HepG2 (cell line): ENCODE measurements around the gene VEGFB. TPM values are rescaled to one million over a fixed set of nuclear protein-coding genes. Genes with fewer than 3 reads are reported as not detected.

Source experiments
- DMAP1 ChIP-seq: IDR thresholded peaks from 2 replicates; pipeline ENCODE4 v1.6.1; 2016
- HOXA3 ChIP-seq: sonication (generic); formaldehyde crosslinking; IDR thresholded peaks from 2 replicates; pipeline ENCODE4 v1.5.0; 2020; ENCODE audit warnings: missing genetic modification reagents
- RFXANK ChIP-seq: IDR thresholded peaks from 2 replicates; pipeline ENCODE4 v1.6.1; 2016
- ZNF121 ChIP-seq: sonication (generic); formaldehyde crosslinking; IDR thresholded peaks from 2 replicates; pipeline ENCODE4 v1.5.0; 2020; ENCODE audit warnings: mild to moderate bottlenecking, missing genetic modification reagents
- ZNF430 ChIP-seq: sonication (generic); formaldehyde crosslinking; IDR thresholded peaks from 2 replicates; pipeline ENCODE4 v1.9.0; 2021; ENCODE audit warnings: mild to moderate bottlenecking, missing genetic modification reagents
- ZNF891 ChIP-seq: sonication (generic); formaldehyde crosslinking; IDR thresholded peaks from 2 replicates; pipeline ENCODE4 v1.5.0; 2020; ENCODE audit warnings: mild to moderate bottlenecking, missing genetic modification reagents
- polyA plus RNA-seq, 8 experiments: library from polyadenylated mRNA; depleted of rRNA in 3 of 8; stranded (reverse) in 7 of 8; unstranded in 1 of 8; fragments of >200 nt; fragmentation: Illumina TruSeq in 4 of 8; extraction: Trizol in 4 of 8; gene quantifications; 2 replicates each; pipeline versions ENCODE4 v1.2.1 to v1.2.3, GENCODE V29; 2011 to 2016; ENCODE audit warnings: low read depth in 4 of 8, missing spikeins in 1 of 8, mixed read lengths in 1 of 8; ENCODE audit not compliant: insufficient read depth in 1 of 8
- total RNA-seq, 5 experiments: library from RNA; depleted of rRNA; stranded (reverse); fragments of >200 nt; fragmentation: Illumina TruSeq; extraction: Trizol; gene quantifications; 2 replicates each; pipeline ENCODE4 v1.2.3, GENCODE V29; 2016; ENCODE audit warnings: low read depth in 1 of 5
- TF ChIP-seq, protein P1 (sequence below): sonication (generic); formaldehyde crosslinking; IDR thresholded peaks from 2 replicates; pipeline ENCODE4 v1.4.0; 2020; ENCODE audit warnings: low read depth, missing genetic modification reagents
- TF ChIP-seq, protein P2 (sequence below): sonication (generic); formaldehyde crosslinking; IDR thresholded peaks from 2 replicates; pipeline ENCODE4 v1.4.0; 2020; ENCODE audit warnings: missing genetic modification reagents
- TF ChIP-seq, protein P3 (sequence below), 2 experiments: sonication (generic) in 1 of 2; formaldehyde crosslinking in 1 of 2; IDR thresholded peaks; 2 replicates each; pipeline versions ENCODE4 v1.4.0 to v1.6.1; 2016 to 2020; ENCODE audit warnings: borderline replicate concordance in 1 of 2, low read depth in 1 of 2, mild to moderate bottlenecking in 1 of 2, missing genetic modification reagents in 1 of 2
- TF ChIP-seq, protein P4 (sequence below): sonication (generic); formaldehyde crosslinking; IDR thresholded peaks from 2 replicates; pipeline ENCODE4 v1.5.0; 2020; ENCODE audit warnings: missing genetic modification reagents
- TF ChIP-seq, protein P5 (sequence below), 2 experiments: sonication (generic) in 1 of 2; formaldehyde crosslinking in 1 of 2; IDR thresholded peaks; 2 replicates each; pipeline versions ENCODE4 v1.5.1 to v1.6.1; 2011 to 2020; ENCODE audit warnings: borderline replicate concordance in 1 of 2, low read depth in 1 of 2, low read length in 1 of 2, mild to moderate bottlenecking in 1 of 2, missing genetic modification reagents in 1 of 2, moderate library complexity in 1 of 2
- TF ChIP-seq, protein P6 (sequence below): sonication (generic); formaldehyde crosslinking; conservative IDR thresholded peaks from 2 replicates; pipeline ENCODE4 v1.8.0; 2022; ENCODE audit warnings: missing genetic modification reagents

VEGFB gene
- total and polyA plus RNA-seq, 2 of the 13 experiments (the other 11 are each of a cell fraction or from before 2014, with no cell fraction given) = 9.0 to 11.3 TPM

DNA sequence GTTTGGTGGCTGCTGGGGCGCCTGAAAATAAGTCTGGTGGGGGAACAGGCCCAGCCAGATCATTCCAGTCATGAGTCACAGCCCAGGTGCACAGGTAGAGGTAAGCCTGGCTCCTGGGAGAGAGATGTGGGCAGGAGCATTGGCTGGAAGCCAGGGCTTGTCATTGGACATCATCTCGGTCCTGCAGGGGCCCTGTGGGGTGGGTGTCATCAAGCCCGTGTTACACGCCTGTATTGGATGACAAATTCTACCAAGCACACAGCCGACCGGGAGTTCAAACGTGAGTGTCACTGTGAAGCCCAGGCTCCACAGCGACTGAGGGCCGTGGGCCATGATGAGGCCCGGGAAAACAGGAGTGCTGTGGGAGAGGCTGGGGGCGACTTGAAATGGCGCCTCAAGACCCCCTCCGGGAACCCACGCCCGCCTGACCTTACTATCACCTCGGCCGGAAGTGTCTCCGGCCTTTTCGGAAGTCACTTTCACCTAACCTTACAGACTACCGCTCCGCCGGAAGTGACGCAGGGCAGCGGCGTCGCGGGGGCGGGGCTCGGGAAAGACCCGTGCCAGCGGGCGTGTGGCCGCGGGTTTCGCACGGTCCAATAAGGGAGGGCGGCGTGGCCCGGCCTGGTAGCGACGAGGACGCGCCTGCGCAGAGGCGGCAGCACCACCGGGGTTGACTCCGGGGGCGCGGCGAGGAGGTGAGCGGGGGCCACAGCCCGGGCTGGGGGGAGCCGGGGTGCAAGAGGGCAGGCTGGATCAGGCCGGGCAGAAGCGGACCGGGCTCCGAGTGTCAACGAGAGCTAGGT is 6.3 kb downstream of the VEGFB start, which contains the start of gene FKBP2 (continued):
- TF ChIP-seq, protein P1, sequence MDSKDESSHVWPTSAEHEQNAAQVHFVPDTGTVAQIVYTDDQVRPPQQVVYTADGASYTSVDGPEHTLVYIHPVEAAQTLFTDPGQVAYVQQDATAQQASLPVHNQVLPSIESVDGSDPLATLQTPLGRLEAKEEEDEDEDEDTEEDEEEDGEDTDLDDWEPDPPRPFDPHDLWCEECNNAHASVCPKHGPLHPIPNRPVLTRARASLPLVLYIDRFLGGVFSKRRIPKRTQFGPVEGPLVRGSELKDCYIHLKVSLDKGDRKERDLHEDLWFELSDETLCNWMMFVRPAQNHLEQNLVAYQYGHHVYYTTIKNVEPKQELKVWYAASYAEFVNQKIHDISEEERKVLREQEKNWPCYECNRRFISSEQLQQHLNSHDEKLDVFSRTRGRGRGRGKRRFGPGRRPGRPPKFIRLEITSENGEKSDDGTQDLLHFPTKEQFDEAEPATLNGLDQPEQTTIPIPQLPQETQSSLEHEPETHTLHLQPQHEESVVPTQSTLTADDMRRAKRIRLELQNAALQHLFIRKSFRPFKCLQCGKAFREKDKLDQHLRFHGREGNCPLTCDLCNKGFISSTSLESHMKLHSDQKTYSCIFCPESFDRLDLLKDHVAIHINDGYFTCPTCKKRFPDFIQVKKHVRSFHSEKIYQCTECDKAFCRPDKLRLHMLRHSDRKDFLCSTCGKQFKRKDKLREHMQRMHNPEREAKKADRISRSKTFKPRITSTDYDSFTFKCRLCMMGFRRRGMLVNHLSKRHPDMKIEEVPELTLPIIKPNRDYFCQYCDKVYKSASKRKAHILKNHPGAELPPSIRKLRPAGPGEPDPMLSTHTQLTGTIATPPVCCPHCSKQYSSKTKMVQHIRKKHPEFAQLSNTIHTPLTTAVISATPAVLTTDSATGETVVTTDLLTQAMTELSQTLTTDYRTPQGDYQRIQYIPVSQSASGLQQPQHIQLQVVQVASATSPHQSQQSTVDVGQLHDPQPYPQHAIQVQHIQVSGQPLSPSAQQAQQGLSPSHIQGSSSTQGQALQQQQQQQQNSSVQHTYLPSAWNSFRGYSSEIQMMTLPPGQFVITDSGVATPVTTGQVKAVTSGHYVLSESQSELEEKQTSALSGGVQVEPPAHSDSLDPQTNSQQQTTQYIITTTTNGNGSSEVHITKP (CRISPR knock-in tag) = no peak
- TF ChIP-seq DMAP1 (no peak), ZNF430 (peak; percentile 88; the same call in 1 of the 2 replicates), ZNF891 (peak; percentile 69; the same call in 1 of the 2 replicates), HOXA3 (CRISPR knock-in tag) (peak; percentile 82; the same call in 1 of the 2 replicates), ZNF121 (CRISPR knock-in tag) (no peak), RFXANK (CRISPR knock-in tag) (no peak)
- TF ChIP-seq, protein P2, sequence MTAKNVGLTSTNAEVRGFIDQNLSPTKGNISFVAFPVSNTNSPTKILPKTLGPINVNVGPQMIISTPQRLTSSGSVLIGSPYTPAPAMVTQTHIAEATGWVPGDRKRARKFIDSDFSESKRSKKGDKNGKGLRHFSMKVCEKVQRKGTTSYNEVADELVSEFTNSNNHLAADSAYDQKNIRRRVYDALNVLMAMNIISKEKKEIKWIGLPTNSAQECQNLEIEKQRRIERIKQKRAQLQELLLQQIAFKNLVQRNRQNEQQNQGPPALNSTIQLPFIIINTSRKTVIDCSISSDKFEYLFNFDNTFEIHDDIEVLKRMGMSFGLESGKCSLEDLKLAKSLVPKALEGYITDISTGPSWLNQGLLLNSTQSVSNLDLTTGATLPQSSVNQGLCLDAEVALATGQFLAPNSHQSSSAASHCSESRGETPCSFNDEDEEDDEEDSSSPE (CRISPR knock-in tag) = peak; percentile 89
- TF ChIP-seq, protein P3, sequence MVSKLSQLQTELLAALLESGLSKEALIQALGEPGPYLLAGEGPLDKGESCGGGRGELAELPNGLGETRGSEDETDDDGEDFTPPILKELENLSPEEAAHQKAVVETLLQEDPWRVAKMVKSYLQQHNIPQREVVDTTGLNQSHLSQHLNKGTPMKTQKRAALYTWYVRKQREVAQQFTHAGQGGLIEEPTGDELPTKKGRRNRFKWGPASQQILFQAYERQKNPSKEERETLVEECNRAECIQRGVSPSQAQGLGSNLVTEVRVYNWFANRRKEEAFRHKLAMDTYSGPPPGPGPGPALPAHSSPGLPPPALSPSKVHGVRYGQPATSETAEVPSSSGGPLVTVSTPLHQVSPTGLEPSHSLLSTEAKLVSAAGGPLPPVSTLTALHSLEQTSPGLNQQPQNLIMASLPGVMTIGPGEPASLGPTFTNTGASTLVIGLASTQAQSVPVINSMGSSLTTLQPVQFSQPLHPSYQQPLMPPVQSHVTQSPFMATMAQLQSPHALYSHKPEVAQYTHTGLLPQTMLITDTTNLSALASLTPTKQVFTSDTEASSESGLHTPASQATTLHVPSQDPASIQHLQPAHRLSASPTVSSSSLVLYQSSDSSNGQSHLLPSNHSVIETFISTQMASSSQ (IDR thresholded peaks at IDR 0.05; ENCODE audit: low read depth) = no peak
- TF ChIP-seq, protein P3 (CRISPR knock-in tag; IDR thresholded peaks at IDR 0.05; ENCODE audit: borderline replicate concordance) = no peak; the same call in 1 of the 2 replicates
- TF ChIP-seq, protein P4, sequence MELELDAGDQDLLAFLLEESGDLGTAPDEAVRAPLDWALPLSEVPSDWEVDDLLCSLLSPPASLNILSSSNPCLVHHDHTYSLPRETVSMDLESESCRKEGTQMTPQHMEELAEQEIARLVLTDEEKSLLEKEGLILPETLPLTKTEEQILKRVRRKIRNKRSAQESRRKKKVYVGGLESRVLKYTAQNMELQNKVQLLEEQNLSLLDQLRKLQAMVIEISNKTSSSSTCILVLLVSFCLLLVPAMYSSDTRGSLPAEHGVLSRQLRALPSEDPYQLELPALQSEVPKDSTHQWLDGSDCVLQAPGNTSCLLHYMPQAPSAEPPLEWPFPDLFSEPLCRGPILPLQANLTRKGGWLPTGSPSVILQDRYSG = no peak
- TF ChIP-seq, protein P5, sequence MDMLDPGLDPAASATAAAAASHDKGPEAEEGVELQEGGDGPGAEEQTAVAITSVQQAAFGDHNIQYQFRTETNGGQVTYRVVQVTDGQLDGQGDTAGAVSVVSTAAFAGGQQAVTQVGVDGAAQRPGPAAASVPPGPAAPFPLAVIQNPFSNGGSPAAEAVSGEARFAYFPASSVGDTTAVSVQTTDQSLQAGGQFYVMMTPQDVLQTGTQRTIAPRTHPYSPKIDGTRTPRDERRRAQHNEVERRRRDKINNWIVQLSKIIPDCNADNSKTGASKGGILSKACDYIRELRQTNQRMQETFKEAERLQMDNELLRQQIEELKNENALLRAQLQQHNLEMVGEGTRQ (IDR thresholded peaks at IDR 0.05; ENCODE audit: low read depth, low read length) = no peak
- TF ChIP-seq, protein P5 (CRISPR knock-in tag; IDR thresholded peaks at IDR 0.05; ENCODE audit: borderline replicate concordance) = no peak
- TF ChIP-seq, protein P6, sequence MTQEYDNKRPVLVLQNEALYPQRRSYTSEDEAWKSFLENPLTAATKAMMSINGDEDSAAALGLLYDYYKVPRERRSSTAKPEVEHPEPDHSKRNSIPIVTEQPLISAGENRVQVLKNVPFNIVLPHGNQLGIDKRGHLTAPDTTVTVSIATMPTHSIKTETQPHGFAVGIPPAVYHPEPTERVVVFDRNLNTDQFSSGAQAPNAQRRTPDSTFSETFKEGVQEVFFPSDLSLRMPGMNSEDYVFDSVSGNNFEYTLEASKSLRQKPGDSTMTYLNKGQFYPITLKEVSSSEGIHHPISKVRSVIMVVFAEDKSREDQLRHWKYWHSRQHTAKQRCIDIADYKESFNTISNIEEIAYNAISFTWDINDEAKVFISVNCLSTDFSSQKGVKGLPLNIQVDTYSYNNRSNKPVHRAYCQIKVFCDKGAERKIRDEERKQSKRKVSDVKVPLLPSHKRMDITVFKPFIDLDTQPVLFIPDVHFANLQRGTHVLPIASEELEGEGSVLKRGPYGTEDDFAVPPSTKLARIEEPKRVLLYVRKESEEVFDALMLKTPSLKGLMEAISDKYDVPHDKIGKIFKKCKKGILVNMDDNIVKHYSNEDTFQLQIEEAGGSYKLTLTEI (CRISPR knock-in tag) = no peak
